Stimulated activated CD8-positive, alpha-beta memory T cell treated with anti-CD3 and anti-CD28 coated beads, Interleukin-7, amount 100 ng/mL, for 48 hours (primary cell): ENCODE measurements around the gene JOSD1.
A peak's percentile ranks its signal among the peaks of the same experiment; 100 is the strongest.

ENCODE experiments used
- DNase-seq, 2 donors: peaks; one replicate each; pipeline ENCODE4 v3.0.0-alpha.2; 2020; ENCODE audit warnings: low read depth in 1 of 2; ENCODE audit errors: extremely low read depth in 1 of 2

JOSD1 gene

DNA sequence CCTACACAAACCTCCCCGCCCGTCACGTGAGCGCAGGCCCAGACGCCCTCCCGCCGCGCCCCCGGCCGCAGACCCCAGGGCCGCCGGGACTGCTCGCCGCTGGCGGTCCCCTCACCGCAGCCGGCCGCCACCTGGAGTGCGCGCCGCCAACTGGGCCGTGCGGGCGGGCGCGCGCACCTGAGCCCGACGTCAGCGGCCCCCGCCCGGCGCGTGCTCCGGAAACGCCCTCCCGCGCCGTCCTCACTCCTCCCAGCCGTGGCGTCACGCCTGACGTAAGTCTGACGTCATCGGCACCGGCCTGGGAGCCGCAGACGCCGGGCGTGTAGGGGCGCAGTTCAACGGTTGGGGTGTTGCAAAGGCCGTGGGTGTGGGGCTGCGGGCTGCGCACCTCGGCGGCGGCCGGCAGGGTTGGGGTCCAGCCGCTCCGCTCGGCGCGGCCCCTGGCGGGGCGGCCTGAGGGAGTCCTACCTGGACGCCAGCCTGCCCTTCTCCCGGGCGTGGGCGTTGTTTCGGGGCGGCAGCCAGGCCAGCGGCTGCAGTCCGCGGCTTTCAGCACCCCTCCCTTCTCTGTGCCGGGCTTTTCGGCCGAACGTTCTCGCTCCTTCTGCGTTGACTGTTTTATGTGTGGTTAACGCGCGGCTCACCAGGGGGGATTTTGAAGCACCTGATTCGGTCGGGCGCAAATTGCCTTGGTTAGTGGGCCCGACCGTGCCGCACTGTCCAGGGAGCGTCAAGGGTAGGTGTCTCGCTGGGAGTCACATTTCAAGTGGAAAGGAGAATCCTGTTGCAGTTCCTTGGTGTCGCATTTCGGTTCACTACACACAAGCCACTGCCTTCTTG lies at the start of gene JOSD1:
Gene JOSD1 (minus strand): TSS at position 155 of the 840 bp plus-strand sequence. CDS start 956 bp downstream, outside the sequence.
- peak; percentile 94 to 96 for DNase-seq

DNA sequence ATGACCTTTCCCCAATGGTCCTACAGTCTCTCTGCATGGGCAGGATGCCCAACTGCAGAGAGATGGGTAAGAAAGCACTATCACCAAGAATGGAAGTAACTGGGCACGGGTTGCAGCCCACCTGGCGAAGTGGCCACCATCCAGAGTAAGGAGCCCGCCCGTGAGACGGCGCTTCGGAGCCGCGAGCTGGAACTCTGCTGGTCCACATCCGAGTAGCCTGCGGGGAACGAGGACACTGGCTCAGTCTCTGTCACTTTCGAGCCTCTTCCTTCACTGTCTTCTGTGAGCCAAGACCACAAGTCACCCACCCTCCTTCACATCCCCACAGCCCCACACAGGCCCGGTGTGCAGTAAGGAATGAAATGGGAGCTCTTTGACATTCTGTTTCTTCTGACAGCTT lies 49.4 kb upstream of the JOSD1 start:
- DNase-seq: no peak

DNA sequence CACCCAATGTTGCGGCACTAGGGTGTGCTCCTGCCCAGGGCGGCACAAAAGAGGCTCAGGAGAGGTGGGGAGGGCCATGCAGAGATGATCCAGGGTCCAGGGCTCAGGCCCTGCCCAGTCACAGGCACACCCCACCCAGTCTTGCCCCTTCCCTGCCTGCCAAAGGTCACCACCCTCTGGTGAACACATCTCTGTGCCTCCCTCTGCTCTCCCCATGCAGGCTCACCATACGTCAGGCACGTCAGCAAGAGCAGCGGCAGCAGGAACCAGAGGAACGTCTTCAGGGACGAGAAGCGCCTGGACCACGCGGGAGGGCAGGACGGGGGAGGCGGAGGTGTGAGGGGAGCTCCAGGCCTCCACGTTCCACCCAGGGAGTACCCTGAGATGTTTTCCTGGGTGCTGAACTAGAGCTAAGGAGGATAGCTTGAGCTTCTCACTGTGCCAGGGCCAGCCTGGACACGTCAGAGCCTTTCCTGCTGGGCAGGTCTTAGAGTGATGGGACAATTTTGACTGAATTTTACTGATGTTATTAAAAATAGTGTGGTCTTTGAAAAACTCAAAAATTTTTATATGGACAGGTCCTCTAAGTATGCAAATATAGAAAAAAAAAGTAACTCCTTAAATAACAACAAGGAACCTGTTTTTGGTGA lies 47.9 kb upstream of the JOSD1 start:
- DNase-seq: no peak

DNA sequence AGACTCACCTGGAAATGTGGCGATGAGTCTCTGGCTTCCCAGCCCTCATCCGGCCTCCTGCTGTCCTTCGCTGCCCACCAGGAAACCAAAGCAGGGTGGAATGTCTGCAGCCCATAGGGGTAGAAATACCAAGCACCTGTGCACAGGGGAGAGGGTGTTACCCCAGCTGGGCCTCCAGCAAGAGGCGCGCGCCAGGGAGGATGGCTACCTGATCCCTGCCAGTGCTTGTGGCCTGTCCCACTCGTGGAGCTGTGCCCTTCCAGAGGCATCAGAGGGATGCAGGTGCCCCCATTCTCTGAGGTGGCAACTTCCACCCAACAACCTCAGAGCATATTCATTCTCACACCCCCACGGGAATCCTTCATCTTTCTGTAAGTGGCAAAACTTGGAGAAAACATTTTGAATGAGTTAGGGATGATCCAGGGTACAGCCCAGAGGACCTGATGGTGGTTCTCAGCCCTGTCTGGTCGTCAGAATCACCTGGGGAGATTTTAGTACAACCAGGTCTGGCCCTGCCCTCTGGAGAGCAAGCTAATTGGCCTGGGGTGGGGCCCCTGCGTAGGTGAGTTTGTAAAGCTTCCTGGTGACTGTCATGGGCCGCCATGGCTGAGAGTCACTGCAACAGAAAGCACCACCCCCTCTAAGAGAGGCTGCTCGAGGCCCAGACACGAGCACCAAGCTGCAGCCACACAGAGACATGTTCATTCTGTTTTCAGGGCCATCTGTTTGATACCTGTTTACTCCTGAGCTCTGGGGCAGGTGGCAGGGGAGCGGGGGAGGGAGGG lies 45.1 kb upstream of the JOSD1 start:
- no peak for DNase-seq

DNA sequence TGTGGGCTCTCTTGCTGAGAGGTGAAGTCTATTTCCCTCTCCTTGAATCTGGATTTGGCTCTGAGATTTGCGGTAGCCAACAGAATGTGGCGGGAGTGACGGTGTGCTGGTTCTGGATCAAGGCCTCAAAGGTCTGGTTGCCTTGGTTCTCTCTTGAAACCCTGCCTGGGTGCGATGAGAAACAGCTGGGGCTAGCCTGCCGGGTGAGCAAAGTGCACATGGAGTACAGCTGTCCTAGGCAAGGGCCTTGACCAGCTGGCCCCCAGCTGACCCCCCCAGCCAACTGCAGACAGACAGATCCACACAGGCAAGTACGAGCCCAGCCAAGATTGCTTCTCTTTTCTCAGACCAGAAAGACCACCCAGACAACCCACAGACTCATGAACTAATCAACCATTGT lies 44.2 kb upstream of the JOSD1 start:
- no peak for DNase-seq

DNA sequence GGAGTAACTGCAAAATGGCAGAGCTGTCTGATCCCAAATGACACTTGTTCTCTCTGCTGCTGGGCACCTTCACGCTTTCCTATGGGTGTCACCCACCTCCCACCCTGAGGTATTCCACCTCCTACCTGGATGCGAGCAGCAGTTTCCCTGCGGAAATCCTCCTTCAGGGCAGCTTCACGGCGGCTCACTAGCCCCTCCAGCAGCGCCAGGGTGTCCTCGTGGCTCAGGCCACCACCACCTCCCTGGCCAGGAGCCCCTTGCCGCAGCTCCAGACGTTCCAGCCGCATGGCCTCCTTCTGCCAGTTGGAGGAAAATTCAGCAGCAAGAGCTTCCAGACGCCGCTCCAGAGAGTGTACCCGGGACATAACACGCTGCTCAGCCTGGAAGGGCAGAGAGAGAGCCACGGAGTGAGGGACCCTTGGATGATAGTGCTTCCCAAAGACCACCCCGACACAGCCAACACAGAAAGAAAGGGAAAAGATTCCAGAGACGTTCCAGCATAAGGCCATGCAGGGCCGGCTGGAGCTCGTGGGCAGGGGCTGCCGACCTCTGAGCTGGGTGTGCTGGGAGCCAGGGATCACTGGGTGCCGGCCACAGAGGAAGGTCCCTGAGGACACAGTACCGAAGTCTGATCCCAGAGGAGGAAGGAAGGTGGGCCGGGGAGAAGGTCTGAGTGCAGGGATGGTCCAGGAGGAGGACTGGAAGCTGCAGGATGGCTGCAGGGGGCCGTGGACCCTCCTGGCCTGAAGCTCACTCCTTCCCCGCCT lies 41.6 kb upstream of the JOSD1 start:
- no peak for DNase-seq

DNA sequence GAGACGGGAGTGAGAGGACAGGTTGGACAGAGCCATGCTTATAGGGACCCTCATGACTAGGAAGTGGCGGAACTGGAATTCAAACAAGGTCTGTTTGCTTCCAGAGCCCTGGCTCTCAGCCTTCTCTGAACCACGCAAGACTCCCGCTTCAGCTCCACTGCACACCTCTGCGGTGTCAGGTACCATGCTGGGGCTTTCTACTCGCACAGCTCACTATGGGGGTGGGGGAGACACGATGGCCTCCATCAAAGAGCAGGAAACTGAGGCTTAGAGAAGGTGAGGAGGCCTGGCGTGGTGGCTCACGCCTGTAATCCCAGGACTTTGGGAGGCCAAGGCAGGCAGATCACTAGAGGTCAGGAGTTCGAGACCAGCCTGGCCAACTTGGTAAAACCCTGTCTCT lies 40.8 kb upstream of the JOSD1 start:
- DNase-seq: no peak

DNA sequence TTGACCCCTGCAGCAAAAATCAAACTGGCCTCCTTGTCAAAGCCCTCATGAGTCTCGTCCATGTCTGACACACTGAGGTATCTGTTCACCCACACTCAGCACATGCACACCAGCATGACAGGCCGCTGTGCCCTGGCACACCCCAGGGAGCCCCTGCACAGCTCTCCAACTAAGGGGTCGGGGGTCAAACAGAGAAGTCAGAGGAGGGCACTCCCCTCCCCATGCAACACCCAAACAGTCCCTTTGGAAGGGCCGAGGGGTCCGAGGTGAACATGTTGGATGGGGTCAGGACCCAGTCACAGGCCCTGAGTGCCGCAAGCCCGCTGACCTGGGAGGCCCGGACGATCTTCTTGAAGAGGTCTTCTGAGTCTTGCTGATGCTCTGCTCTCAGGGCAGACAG lies 40.4 kb upstream of the JOSD1 start:
- DNase-seq: no peak

DNA sequence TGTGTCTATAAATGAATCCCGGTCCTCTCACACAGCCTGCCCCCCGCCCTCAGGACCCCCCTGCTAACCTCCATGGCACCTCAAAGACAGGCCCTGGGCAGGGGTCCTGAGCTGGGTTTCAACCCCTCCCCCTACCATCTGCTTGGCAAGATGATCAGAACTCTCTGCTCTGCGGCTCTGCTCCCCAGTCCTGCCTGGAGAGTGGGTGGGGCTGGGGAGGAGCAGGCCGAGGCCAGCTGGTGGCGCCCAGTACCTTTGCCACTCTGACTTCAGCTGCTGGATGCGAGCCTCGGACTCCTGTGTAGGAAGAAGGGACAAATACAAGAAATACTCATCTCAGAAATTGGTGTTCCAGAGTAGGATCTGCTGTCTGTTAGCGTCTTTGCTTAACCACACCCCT lies 40.0 kb upstream of the JOSD1 start:
- DNase-seq: no peak

DNA sequence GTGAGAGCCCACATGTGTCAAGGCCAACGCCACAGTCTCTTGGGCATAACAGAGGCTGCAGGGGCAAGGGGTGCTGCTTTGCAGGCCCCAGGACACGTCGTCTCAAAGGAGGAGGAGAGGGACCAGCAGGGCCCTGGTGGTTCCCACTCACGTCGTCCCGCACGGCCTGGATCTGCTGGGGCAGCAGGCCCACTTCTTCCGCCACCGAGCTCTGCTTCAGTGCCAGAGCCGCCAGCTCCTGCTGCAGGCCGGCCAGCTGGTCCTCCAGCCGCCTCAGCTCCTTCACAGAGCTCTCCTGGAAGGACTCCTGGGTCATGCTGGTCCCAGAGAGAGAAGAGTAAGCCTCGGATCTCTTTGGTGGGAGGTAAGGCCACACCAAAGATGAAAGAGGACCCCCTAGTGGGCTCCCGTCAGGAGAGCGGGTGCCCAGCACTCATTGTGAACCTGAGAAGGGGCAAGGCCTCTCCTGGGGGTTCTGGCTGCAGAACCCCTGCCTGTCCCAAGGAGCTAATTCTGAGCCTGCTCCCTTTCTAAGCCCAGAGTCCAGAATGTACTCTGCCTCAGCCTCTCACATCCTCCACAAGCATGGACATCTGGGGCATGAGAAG lies 39.5 kb upstream of the JOSD1 start:
- no peak for DNase-seq

DNA sequence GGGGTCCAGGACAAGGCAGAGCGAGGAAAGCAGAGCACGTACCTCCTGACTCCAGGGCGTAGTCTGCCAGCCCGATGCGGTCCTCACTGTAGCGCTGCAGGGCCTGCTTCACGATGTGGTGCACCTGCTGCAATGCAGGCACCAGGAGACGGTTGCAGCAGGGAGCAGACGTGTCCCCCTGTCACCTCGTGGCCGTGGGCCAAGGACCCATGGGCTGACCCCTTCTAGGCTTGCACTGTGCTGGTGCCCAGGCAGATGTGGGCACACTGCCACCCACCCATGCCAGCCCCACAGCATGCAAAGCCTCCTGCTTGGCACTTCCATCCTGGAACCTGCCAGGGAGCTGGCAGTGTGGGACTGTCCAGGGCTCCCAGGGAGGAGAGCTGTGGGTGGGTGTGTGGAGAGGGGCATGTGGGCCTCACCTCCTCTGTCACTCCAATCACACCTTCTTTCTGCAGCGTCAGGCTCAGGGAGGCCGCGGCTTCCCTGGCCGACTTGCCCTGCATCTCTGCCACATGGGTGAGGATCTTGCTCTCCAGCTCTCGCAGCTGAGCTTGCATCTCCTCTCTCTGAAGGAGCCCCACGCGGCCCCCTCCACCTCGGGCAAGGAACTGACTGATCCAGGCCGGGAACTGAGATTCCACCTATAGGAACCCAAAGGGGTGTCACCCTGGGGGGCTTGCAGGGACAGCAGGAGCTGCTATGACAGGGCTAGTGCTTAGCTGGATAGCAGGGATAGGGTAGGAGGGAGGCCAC lies 38.7 kb upstream of the JOSD1 start:
- no peak for DNase-seq

DNA sequence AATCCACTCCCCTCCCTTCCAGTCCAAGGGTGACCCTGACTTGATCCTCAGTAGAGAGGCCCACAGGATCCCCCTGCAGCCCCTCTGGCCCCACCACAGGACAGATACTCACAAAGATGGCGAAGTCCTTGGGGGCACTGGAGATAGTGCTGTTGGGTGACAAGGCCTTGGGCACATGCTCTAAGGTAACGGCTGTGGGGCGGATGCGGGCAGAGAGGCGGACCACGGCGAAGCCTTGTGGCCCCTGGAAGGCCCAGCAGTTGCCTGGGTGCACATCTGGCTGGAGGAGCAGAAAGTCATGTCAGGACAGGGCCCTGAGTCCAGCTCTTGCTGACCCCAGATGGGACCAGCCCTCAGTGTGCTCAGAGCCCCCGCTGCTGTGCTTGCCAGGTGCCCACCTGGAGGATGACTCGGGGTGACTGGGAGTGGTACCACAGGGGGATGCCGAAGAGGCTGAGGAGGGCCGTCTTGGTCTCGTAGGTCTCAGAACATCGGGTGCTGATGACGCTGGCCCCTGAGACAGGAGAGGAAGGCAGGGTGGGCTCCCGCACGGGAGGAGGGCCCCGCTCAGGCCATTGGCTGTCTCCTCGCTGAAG lies 37.8 kb upstream of the JOSD1 start:
- DNase-seq: no peak

DNA sequence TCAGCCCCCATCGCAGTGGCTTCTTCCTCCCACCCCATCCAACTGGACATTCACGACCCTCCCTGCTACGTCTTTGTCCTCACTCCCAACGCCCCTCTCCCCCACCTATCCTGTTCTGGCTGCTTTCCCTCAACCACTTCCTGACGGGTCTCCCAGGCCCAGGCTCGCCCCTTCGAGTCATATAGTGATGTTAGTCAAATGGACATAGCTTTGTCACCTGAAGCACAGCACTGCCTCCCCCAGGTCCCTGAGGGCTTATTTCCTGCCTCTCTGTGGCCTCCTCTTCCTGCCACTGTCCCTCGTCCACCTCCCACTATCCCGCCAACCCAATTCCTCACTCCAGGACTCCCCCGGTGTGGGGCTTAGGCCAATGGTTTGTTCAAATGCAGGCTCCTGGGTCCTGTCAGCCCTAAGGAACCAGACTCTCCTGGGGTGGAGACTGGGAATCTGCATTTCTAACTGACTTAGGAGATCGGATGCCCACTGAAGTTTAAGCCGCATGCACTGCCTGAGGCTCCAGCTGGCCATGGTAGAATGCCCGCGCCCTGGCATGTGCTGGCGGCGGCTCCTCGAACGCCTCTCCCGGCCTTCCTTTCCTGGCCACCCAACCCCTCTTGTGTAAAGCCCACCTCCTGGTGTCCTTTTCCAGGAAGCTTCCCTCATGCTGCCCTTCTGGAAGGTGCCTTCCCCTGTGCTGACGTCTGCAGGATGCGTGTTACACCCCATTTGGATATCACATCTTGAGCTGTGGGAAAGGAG lies 36.7 kb upstream of the JOSD1 start:
- no peak for DNase-seq

DNA sequence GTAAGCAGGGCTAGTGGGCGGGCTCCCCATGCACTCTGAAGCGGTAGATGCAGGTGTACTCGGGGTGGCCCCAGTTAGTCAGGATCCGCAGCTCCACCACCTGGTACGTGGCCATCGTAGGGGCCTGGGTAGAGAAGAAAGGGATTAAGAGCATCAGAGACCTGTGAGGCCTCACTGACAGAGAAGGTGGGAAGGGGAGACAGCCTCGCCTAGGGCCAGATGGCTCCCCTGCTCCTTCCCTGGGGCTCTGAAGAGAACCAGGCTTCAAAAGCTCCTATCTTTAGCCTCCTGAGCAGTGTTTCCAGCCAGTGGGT lies 35.5 kb upstream of the JOSD1 start:
- no peak for DNase-seq

DNA sequence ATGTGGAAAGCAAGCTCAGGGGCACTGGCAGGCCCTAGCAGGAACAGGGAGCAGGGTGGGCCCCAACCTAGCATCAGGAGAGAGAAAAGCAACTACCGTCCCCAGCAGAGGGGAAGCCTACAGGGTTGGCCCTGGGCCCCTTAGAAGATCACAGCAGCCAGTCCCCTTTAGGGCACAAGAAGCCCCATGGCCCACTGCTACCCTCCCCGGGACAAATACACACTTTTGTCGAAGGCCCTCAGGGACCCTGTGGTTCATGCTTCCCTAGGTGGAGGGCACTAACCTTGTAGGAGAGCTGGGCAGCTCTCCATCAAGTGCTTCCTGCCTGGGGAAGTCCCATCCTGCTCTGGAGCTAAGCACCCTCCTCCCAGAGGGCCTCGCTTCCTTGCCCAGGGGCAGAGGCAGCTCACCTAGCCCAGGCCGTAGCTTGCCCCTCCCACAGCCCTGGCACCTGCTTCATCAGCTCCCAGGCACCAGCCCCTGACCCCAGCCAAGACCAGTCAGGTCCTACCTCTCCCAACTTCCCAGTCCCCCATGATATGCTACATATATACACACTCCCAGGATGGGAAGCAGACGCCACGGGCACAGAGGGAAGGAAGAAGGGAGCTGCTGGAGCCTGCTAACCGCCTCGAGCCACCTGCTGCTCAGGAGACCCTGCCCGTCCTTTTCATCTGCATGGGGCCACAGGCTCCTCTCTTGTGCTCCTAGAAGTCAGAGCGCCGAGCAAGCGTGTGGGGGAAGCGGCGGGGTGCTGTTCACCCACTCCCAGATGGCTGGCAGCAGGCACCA lies 34.9 kb upstream of the JOSD1 start:
- no peak for DNase-seq

DNA sequence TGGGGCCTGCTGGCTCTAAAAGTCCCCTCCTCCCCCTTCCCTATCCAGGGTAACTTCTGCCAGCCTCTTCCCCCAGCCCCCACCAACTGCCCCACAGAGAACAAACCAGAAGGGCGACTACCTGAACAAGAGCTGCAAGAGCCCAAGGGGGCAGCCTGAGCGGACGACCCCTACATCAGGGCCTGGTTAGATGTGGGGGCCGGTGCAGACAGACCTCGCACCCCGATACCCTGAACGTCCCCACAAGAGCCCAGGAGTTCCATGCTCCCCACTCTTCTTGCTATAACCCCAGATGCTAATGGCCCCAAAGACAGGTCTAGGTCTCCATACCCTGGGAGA lies 34.4 kb upstream of the JOSD1 start:
- no peak for DNase-seq

DNA sequence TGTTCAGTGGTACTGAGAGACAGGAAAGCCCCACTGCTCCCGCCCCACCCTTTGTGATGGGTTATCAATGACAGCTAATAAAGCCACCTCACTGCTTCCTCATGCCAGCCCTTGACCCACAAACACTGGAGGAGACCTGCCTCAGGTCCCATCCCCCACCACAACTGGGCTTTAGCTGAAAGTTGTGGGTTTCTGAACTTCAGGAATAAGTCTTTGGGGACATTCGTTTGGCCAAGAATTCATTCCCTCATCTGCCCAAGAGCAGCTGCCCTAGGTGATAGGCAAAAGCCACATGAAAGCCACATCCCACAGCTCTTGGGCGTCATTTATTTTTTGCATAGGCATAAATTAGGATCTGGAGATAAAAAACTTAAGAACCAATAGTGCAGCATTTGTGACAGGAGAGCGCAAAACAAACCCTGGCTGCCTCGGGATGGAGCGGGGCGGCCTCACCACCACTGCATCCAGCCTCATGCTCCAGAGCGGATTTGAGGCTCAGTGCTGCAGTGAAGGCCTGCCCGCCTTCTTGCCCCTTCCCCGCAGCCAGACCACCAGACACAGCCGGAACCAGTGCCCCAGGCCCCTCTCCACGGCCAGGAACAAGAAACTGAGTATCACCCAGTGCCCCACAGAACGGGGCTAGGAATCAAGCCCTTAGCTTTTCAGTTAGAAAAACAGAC lies 33.8 kb upstream of the JOSD1 start:
- no peak for DNase-seq
